DMS79 treated with DMSO at 0.1 percent for 48 hours (cell line): ENCODE results near the gene NFIA.

Experiments used
- DNase-seq: peaks from one replicate; lab custom pipeline; 2025; lab: John Stamatoyannopoulos, UW

NFIA gene

DNA sequence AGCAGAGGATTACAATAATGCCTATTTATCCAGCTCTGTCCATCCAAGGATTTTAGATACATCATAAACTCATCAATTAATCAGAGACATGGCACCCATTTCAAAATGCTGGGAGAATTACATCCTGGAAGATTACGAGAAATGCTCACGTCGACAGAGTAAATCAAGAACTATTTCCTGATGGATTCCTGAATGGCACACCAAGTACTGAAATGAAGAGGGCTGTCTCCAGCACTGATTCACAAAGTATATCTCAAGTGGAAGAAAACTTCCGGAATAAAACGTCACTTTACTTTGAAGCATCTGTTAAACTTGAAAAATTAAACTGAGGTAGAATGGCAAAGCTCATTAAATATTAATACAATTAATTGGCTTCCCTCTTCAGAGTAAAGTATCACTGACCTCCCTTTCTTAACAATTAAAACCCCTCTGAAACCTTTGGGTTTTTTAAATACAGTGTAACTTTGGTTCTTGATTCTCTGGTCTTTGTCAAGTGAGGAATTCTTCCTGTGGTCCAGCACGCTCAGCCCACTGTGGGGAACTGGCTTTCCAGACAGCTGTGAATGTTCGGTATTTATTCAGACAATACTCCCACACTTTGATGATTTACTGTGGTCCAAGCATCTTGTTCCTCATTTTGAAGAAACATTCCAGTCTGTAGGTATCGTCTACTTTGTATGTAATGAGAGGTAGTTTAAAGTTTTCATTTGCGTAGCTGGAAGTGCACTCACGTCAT, 288.0 kb downstream of the NFIA start:
- DNase-seq, result no peak

DNA sequence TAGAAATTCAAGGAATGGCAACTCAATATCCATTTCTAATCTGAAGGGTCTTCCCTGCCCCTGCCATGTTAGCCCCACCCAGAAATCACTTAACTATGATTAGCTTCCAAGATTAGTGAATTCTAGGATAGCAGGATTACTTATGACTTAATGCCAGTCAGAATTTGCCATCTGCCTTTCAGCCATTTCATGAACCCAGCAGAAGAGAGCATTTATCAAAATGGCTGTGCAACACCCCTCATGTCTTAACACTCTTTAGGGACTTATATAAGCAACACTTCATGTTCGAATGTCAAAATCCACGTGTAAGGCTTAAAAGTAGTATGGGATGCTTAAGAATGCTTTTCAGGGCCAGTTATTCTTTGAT, 288.5 kb downstream of the NFIA start:
- DNase-seq, result no peak

DNA sequence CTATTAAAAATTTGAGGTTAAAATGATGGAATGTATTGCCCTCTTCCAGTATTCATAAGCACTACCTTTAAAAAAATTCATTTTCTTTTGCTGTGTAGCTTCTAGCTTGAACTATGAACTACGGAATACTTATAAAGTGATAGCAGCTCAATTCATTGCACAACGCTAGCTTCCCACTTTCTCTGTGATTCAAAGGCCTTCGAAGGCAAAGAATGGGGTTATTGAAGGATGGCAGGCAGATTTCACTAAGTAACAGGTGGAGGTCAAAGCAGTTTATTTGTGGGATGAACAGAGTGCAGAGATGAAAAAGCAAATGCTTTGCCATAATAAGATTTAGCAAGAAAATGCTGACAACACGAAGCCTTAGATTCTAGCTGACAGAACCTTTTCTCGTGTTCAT, 290.6 kb downstream of the NFIA start:
- DNase-seq, result no peak

DNA sequence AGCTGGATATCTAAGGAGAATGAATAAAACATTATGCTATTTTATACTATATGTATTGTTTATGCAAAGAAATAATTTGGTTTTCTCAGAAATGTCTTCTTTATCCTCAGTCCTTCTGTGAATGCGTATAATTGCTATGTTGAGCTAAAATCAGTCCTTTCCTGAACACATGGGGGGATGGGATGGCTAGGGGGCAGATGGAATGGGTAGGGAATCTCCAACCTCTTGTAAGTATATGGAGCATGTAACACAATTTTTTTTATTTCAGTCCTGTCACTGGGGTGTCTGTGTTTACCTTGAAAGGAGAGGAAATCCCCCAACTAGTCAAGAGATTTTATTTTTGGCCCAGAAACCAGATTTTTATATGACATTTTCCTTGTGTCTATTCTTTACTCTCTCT, 291.8 kb downstream of the NFIA start:
- DNase-seq, result no peak

GRCh38 chr1:61375082-61375880, 292.9 kb downstream of the NFIA start:
- DNase-seq, result no peak

DNA sequence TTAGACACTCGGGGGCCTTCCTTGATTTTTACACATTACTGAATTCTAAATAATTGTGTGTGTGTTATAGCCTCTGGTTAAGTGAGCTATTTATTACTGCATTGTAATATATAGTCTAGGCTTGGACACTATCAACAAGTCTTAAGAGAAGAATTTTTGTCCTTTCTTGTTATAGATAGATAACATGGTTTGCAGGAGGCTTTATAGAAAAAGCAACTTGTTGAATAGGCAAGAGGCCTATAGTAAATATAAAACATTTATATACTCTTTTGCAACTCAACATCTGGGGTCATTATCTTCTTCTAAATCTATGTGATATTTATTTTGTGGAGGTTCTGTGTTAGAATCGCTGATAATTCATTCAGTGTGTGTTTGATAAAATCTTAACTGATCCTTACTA, 293.8 kb downstream of the NFIA start:
- DNase-seq, result no peak

- DNase-seq, result no peak
Observed at GRCh38 chr1:61377242-61377958, 295.0 kb downstream of the NFIA start.

DNA sequence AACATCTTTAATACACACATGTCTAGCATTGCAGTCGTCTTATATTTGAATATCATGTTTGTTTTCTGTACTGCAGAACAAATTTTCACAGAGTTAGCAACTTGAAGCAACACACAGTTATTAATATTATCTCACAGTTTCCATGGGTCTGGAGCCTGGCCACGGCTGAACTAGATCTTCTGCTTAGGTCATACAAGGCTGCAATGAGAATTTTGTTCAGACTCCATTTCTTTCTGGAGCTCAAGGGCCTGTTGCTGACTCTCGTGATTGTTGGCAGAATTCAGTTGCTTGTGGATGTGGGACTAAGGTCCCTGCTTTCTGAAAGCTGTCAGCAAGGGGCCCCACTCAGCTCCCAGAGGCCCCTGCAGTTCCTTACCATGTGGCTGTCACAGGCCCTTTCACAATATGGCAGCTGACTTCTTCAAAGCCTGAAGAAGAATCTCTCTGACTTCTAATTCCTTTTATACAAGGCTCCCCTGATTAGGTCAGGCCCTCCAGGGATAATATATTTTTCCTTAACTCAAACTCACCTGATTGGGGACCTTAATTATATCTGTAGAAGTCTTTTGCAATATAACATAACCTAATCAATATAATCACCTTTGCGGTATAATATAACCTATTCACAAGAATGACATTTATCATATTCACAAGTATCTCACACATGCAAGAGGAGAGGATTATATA, 296.3 kb downstream of the NFIA start:
- DNase-seq, result no peak

DNA sequence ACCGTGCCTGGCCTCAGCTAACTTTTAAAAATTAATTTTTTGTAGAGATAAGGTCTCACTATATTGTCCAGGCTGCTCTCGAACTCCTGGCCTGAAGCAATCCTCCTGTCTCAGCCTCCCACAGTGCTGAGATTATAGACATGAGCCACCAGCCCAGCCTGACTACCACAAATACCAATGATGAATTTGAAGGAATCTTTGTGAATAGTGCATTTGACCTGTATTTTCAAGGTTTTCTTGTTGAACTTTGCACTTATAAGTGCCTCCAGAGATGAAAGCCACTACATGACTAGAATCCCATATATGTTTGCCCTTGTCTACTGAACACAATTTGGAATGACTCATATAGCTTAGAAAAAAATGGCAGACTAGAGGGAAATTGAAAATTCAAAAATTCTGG, 297.3 kb downstream of the NFIA start:
- no peak for DNase-seq

- DNase-seq, result no peak
Observed at GRCh38 chr1:61380561-61380960, 298.2 kb downstream of the NFIA start.

DNA sequence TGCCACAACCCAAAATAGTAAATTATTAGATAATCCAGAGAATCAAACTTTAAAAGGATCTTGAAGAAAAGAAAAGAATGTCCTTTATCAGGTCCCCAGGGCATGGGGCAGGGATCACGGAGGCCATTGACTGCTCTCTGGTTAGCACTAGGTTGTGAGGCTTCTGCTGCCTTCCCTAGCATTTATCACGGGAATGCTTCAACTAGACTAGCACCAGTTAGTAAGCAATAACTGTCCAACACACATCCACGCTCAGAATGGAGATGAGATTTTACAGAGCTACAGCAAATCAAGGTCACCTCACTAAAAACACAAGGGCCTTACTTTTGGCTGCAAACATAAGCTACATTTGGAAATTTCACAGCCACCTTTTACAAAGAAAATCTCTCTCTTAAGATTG, 304.0 kb downstream of the NFIA start:
- no peak for DNase-seq

GRCh38 chr1:61386770-61387169, 304.4 kb downstream of the NFIA start:
- no peak for DNase-seq

DNA sequence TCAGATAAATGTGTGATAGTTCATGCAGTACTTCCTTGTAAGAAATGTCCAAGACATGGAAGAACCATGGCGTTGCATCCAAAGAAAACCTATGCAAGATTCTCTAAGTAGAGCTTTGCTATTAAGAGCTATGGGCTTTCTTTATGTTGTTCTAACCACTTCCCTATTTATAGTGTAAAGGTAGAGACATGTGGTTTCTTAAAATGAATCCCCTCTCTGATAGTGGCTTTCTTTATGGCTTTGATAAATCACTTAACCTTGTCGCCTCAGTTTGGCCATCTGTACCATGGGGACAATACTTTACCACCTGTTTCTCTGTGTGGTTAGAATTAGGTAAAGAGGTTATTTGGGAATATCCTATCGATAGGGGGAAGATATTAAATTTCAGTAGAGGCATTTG, 305.5 kb downstream of the NFIA start:
- no peak for DNase-seq

- no peak for DNase-seq
Observed at GRCh38 chr1:61388566-61388965, 306.2 kb downstream of the NFIA start.

GRCh38 chr1:61389194-61389925, 307.0 kb downstream of the NFIA start:
- no peak for DNase-seq

- DNase-seq, result no peak
Observed at GRCh38 chr1:61389926-61390845, 307.8 kb downstream of the NFIA start.

DNA sequence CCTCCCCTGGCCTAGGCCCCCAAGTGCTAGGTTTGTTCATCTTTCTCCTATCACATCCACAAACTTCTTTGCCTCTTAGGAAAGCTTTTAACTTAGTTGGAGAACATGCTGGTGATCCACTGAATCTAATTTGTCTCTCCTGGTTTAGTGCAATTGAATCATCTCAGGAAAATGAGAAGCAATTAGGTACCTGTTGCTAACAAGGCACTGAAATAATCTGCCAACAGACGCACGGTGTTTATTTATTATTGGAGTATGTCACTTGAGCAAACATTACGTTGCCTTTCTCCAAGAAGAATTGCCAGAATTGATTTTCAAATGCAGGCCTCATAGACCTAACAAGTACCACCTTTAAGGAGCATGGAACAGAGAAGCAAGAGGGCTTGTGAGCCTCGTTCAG, 309.4 kb downstream of the NFIA start:
- DNase-seq, result peak; percentile 88

DNA sequence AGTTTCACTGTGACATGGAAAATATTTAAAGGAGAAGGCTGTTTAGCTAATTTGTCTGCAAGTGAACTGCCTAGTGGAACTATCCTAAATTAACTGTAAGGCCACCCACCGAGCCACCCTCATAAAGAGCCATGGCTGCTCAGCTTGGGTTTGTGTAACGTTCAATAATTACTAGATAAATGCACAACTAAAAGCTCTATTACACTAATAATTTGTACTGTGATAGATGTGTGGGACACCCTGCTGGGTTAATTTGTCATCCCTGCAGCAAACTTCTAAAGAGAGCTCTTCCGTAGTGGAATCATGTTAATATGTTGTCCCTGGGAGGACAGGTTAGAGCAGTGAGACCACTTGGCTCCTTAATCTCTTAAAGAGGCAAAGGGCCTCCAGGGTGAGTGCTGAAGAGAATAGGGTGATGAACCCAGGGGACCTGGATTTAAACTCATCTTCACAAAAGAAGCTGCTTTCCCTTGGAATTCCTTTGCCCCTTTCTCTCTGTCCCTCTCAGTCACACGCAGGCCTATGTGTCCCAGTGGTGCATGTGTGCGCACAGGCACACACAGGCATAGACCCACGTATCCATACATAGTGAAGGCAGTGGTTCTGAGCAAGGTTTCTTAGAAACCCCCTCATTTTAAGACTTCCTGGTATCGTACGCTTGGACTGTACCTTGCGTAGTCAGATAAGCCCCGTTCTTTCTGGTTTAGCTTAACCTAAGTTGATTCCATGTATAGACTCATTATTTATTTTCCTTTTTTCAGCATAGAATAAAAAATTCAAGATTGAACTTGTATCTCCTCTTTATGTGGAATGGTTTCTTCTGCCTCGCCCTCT, 310.3 kb downstream of the NFIA start:
- DNase-seq, result peak; percentile 36

DNA sequence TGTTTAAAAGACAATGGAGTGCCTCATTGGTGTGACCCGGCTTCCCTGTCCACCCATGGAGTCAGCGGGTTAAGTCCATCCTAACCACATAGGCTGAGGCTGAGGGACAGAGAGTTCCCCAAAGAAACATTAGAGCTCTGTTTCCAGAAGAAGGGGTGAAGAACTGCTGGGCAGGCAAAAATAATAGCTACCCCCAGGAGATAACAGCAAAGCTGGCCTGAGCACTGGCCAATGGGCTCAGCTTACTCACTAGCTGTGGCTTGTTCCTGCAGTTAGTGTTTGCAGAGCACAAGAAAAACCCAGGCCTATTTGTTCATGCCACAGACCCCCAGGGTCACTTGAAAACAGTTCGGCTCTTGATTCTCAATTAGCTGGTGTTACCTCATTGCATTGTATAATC, 311.2 kb downstream of the NFIA start:
- no peak for DNase-seq
